DOHH2 (cell line): ENCODE results near the gene HNRNPA0.

Experiments
- H3F3A ChIP-seq: fragments of 200-600 bp; sonication (generic), shearing (Covaris generic); 2 replicates; pipeline ENCODE4 v1.6.0; 2016; ENCODE audit warnings: antibody characterized with exemption, mild to moderate bottlenecking; ENCODE audit not compliant: control insufficient read depth, insufficient read depth
- H3K27ac ChIP-seq: fragments of 200-600 bp; sonication (generic); 2 replicates; pipeline ENCODE4 v1.5.1; 2014; ENCODE audit warnings: low read depth, mild to moderate bottlenecking, low read length, moderate library complexity
- H3K27me3 ChIP-seq: fragments of 200-600 bp; sonication (generic); 2 replicates; pipeline ENCODE4 v1.6.1; 2014; ENCODE audit warnings: mild to moderate bottlenecking, low read length, mixed read lengths; ENCODE audit not compliant: control insufficient read depth
- H3K36me3 ChIP-seq: fragments of 200-600 bp; sonication (generic); 2 replicates; pipeline ENCODE4 v1.6.1; 2014; ENCODE audit warnings: mild to moderate bottlenecking, low read length, moderate library complexity, mixed read lengths; ENCODE audit not compliant: control insufficient read depth
- H3K4me1 ChIP-seq: fragments of 200-600 bp; sonication (generic); 2 replicates; pipeline ENCODE4 v1.6.1; 2014; ENCODE audit warnings: mild to moderate bottlenecking, low read length, mixed read lengths; ENCODE audit not compliant: control insufficient read depth
- H3K4me2 ChIP-seq: fragments of 200-600 bp; sonication (generic); 2 replicates; pipeline ENCODE4 v1.6.0; 2014; ENCODE audit warnings: mild to moderate bottlenecking, low read length, moderate library complexity
- H3K4me3 ChIP-seq: fragments of 200-600 bp; sonication (generic); 2 replicates; pipeline ENCODE4 v1.5.1; 2014; ENCODE audit warnings: mild to moderate bottlenecking, low read length, mixed read lengths
- H3K79me2 ChIP-seq: fragments of 200-600 bp; sonication (generic); 2 replicates; pipeline ENCODE4 v1.6.1; 2014; ENCODE audit warnings: mild to moderate bottlenecking, low read length, mixed read lengths; ENCODE audit not compliant: control insufficient read depth
- H3K9me2 ChIP-seq: fragments of 200-600 bp; sonication (generic); replicated peaks from 2 replicates; pipeline ENCODE4 v1.6.1; 2014; ENCODE audit warnings: mild to moderate bottlenecking, low read length, mixed read lengths; ENCODE audit not compliant: control insufficient read depth
- H3K9me3 ChIP-seq: fragments of 200-600 bp; sonication (generic); 2 replicates; pipeline ENCODE4 v1.6.1; 2014; ENCODE audit warnings: antibody characterized with exemption, low read length, mixed read lengths; ENCODE audit not compliant: control insufficient read depth, insufficient read depth
- H4K20me1 ChIP-seq: fragments of 200-600 bp; sonication (generic); 2 replicates; pipeline ENCODE4 v1.6.0; 2014; ENCODE audit warnings: low read depth, mild to moderate bottlenecking, antibody characterized with exemption, low read length, moderate library complexity; ENCODE audit not compliant: control insufficient read depth, insufficient read depth
- CTCF ChIP-seq: fragments of 200-600 bp; sonication (generic); IDR thresholded peaks from one replicate; pipeline ENCODE4 v1.5.1; 2014; ENCODE audit warnings: antibody characterized with exemption, mild to moderate bottlenecking, low read depth, low read length; ENCODE audit not compliant: poor library complexity, severe bottlenecking
- EZH2phosphoT487 ChIP-seq: fragments of 200-600 bp; sonication (generic); IDR thresholded peaks from 2 replicates; pipeline ENCODE4 v1.6.1; 2017; ENCODE audit warnings: borderline replicate concordance, mild to moderate bottlenecking, antibody characterized with exemption, low read length, moderate library complexity, mixed read lengths

HNRNPA0 gene

DNA sequence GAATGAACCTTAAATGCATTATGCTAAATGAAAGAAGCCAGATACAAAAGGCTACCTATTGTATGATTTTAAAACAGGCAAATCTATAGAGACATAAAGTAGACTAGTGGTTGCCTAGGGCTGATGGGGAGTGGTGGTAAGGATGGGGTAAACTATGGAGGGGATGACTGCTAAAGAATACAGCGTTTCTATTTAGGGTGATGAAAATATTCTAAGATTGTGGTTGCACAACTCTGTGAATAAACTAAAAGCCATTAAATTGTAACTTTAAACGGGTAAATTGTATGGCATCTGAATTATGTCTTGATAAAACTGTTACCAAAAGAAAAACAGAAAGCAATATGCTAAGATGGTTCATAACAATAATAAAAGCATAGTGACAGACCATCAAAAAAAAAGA lies 39.7 kb downstream of the HNRNPA0 start:
- Histone ChIP-seq H3K4me1 (no peaks in the 10 kb centered on the region), H3K27me3 (no peaks in the 10 kb centered on the region), H3K4me2 (no peak overlapping the region), H3K36me3 (no peaks in the 10 kb centered on the region), H3K9me2 (no peaks in the 10 kb centered on the region), H3K9me3 (no peaks in the 10 kb centered on the region), H3K4me3 (no peak overlapping the region), H3F3A (no peaks in the 10 kb centered on the region), H4K20me1 (no peaks in the 10 kb centered on the region), H3K27ac (no peak overlapping the region), H3K79me2 (no peaks in the 10 kb centered on the region)
- no peak for TF ChIP-seq CTCF

- H3K9me2 ChIP-seq = no peaks in the 10 kb centered on the region
- no peaks in the 10 kb centered on the region for H3K27me3 ChIP-seq
- no peaks in the 10 kb centered on the region for H3F3A ChIP-seq
- H3K9me3 ChIP-seq = no peaks in the 10 kb centered on the region
- H3K4me3 ChIP-seq = no peak overlapping the region
- H3K4me1 ChIP-seq = no peaks in the 10 kb centered on the region
- TF ChIP-seq EZH2phosphoT487 (no peak), CTCF (no peak)
- no peaks in the 10 kb centered on the region for H3K36me3 ChIP-seq
- H4K20me1 ChIP-seq = no peaks in the 10 kb centered on the region
- no peaks in the 10 kb centered on the region for H3K79me2 ChIP-seq
- H3K27ac ChIP-seq = no peak overlapping the region
- no peak overlapping the region for H3K4me2 ChIP-seq
Observed at GRCh38 chr5:137712139-137712667, 42.0 kb downstream of the HNRNPA0 start.

DNA sequence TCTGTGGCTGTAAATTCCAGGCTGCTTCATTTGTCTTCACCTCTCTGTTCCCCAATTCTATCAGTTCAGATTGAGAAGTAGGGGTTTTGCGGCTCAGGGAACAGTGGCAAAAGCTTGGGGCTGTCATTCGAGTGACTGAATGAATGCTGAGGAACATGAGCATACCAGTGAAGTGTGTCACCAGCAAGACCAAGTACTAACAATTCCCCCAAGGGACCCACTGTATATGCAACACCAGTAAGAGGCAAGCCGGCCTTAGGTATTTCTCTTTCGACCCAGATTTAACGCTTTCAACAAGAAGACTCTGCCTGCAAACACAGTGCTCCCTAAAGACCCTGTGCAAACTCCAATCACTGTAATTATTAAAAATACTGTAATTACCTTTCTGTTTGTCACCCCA lies 44.1 kb downstream of the HNRNPA0 start:
- TF ChIP-seq CTCF (no peak), EZH2phosphoT487 (no peak)
- H3K36me3 ChIP-seq = no peaks in the 10 kb centered on the region
- no peak overlapping the region for H3K4me3 ChIP-seq
- H3F3A ChIP-seq = no peaks in the 10 kb centered on the region
- no peaks in the 10 kb centered on the region for H3K4me1 ChIP-seq
- no peaks in the 10 kb centered on the region for H3K27me3 ChIP-seq
- H3K9me2 ChIP-seq = no peaks in the 10 kb centered on the region
- no peaks in the 10 kb centered on the region for H4K20me1 ChIP-seq
- no peak overlapping the region for H3K27ac ChIP-seq
- no peaks in the 10 kb centered on the region for H3K79me2 ChIP-seq
- no peak overlapping the region for H3K4me2 ChIP-seq
- H3K9me3 ChIP-seq = no peaks in the 10 kb centered on the region
